HG03565 (cell line): Measurements from ENCODE around the gene CLTB.

Experiments
- ATAC-seq: cut with Tn5 transposase; IDR thresholded peaks from one replicate; pipeline ENCODE4 v1.9.1; 2021; ENCODE audit warnings: mild to moderate bottlenecking, moderate library complexity; ENCODE audit not compliant: unreplicated experiment

Gene CLTB

DNA sequence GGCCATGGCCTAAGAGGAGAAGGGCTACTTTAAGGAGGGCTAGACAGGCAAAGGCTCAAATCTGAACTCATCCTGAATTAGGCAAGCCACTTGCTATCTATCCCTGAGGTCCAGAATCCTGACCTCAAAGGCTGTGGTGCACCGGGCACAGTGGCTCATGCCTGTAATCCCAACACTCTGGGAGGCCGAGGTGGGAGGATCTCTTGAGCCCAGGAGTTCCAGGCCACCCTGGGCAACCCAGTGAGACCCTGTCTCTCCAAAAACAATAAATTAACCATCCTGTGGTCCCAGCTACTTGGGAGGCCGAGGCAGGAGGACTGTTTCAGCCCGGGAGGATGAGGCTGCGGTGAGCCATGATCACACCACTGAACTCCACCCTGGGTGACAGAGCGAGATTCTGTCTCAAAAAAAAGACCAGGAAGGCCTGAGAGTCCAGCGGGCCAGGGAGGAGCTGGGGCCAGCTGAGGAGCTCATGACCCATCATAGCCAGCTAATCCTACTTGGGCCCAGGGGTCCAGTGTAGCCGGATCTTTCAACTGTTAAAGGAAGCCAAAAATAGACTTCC is 31.9 kb downstream of the CLTB start:
- no peak for ATAC-seq

DNA sequence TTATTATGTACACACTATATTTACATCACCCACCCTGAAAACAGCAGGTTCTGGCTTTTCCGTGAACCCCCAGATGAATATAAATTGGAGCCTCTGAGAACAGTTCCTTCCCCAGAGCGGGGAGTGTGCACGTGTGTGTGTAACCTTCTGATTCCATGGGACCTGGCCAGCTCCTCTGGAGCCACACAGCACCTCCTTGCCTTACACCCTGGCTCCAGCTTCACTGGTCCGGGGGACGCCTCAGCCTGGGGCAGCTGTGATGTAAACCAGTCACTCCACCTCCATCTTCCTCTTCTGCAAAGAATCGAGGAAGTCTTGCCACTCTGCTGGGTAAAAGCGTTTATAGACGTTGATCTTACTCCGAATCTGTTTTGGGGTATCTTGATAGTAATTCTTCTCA is 32.4 kb downstream of the CLTB start:
- ATAC-seq, result no peak

DNA sequence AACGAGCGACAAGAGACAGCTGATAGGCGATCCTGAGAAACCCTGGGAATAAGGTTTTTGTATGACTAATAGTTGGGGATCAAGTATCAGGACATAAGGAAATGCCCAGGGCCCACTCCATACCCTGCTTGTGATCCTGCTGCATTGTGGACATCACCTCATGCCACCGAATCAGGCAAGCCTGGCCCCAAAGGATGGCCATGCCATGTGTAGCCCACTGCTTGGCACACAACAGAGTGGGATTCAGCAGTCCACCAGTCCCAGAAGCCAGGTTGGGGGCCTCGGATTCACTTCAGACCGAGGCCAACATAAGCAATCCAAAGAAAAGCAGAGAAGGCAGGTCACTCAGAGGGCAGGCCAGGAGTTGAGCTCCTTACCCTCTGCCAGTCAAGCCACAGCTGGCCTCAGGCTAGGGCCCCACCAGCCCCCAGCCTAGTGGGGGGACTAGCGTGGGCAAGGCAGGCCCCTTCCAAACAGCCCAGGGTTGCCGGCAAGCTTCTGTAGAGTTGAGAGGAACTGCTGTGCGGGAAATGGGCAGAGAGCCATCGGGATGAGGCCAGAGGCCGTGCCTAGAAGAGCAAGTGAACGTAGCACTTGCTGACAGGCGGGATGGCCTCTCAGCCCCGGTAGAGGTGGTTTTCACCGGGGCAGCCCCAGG is 33.0 kb downstream of the CLTB start:
- ATAC-seq, result no peak

DNA sequence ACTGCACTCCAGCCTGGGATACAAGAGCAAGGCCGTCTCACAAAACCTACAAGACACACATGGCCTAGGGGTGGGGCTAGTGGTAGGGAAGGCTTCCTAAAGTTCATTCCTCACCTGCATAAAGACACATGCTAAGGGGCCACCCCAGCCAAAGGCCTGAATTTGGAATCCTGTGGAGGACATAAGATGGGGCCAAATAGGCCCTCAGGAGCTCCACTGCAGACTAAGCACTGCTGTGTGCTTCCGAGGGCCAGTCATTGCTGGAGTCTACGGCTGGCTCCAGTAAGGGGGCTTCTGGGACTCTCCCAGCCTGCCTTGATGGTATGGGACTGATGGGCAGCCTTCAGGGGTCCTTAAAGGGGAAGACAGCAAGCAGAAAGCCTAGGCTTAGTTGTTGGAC is 33.6 kb downstream of the CLTB start:
- ATAC-seq, result no peak

DNA sequence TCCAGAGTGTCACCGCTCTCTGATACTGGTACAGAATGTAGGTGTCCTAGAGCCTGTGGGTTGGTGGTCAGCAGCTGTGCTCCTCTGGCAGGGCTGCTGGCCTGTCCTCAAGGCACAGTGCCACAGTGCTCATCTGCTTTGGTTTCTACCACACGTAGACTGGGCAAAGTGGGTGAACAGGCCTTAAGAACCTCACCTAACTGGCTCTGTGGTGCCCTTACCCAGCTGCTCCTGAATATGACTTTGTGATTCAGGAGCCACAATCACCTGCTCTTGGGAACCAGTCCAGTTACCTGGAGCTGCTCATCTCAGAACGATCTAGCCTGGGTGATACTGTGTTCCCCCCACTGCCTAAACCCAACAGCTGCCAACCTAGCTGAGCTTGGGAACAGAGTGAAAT is 34.4 kb downstream of the CLTB start:
- no peak for ATAC-seq

DNA sequence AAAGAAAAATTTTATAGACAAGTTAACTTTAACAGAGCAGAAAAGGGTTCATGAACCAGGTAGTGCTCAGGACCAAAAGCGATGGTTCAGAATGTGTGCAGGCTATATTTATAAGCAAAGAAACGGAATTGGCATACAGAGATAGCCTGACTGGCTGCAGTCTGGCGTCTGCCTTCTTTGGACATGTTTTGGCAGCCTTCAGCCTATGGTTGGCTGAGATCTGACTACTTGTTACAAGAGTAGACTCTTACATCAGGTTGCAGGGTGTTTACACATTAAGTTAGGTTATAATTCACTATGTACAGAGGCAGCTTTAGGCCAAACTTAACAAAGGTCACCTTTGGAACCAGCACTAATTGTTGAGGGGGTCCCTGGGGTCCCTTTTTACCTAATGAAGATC is 34.9 kb downstream of the CLTB start:
- no peak for ATAC-seq

DNA sequence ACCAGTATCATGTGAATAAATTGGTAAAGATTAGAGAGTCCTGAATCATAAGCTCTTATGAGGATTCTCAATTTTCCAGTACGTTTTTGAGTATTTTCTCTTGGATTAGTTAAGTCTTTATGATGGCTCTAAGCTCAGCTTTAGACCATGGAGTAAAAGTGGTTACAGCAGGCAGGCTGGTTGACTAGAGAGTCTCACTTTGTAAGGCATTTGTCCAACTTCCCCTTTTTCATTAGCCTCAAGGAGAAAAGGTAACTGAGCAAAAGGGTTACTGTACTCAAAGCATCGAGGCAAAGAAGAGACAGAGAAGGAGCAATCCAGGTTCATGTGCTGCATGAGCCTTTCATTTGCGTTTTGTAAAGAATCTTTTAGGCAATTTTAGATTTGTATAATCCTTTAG is 36.5 kb downstream of the CLTB start:
- ATAC-seq, result no peak

DNA sequence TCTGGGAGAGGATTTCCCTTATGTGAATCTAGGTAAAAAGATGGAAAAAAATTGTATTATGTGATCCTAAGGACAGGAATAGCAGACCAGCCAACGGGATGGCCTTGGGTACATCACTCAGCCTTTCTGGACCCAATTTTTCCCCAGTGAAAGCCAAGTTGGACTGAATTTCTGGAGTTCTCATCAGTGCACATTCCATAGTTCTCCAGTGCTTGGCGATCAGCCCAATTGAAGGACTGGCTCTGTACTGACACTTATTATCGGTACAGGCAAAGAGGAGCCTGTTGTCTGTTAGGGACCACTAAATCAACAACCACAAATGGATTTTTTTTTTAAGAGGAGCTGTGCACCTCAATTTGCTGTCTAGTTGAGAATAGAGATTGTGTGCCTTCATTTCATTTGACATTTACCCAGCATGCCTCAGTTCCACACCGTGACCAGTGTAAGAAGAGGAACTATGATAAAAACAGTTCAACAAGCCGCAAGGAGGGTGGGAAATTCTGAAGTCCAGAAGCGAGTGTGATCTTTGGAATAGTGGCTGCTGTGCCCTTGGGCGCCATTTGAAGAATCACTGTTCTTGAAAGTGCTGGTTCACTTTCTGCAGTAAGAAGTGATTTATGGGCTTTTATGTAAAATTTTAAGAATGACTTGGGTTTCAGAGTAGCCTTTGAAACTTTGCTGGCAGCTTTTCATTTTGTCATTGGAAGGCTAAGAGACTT is 43.1 kb downstream of the CLTB start:
- no peak for ATAC-seq

DNA sequence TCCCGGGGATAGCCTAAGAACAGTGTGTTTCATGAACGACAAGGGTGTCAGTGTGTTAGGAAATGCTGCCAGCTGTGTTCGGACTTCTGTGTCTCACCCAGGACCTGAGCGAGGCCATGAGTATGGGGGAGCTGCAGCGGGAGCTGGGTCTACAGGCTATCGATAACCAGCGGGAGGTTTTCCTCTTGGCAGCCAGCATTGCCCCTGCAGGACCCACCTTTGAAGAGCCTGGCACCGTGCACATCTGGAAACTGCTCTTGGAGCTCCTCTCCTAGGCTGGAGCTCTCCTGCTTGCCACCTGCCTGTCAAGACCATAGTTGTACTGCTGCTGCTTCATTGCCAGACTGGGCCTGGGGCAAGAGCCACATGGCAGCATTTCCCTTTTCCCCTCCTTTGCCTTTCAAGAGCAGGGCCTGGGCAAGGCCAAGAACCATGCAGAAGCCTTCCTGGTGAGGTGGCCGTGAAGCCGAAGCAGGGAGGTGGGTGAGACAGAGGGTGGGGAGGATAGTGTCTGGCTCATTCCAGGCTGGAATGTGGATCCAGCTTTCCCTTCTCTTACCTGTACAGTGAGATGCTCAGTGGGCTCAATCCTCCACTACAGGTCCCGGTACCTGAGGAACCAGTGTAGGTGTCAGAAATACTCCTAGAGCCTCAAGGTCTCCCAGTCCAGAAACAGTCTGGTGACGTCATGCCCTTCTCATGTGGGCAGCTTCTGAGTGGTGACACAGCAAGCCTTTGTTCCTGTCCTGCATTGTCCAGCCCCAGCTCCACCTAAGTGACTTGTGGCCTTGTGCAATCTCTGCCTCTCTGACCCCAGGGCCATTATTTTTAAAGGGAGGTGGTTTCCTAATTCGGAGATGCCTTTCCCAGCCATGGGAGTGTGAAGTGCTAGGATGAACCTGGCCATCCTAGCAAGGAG is 44.5 kb downstream of the CLTB start:
- no peak for ATAC-seq

DNA sequence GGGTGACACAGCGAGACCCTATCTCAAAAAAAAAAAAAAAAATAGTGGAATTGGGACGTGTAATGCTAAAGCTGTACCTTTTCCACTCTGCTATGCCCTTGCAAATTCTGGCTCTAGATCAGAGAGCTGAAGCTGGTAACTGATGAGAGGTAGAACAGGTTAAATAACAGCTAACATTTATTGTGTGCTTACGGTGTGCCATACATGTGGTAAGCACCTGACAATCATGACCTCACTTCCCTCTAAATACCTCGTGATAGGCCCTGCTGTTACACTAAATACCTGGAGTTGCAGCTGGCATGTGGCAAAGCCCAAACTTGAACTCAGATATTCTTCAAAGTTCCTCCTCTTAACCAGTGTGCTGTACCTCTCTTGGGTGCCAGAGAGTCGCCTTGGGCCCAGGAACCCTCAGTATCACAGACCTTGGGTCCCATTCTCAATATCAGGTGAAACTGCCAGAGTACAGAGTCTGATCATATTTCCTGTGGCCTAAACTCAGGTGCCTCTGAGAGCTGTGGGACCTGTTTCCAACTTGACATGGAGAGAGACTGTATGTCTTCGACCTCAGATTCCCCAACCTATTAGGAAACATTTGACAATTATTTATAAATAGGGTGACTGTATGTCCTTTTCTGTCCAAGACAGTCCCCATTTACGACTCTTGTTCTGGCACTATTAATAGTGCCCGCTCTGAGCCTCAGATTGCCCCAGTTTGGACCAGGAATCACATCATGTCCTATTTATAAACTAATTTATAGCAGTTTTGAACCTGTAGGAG is 46.2 kb downstream of the CLTB start:
- ATAC-seq, result no peak

DNA sequence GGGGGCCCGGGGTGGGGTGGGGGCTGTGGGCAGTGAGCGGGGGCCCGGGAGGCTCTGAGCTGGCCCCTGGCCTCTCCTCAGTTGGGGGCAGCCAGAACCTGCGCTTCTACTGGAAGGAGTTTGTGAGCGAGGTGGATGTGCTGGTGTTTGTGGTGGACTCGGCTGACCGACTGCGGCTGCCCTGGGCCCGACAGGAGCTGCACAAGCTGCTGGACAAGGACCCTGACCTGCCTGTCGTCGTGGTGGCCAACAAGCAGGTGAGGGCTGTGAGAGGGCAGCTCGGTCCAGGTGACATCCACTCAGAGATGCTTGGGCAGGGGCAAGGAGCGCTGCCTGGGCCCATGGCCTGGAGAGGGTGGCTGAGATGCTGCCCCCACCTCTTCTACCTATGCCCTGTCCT is 47.6 kb downstream of the CLTB start:
- ATAC-seq, result no peak

DNA sequence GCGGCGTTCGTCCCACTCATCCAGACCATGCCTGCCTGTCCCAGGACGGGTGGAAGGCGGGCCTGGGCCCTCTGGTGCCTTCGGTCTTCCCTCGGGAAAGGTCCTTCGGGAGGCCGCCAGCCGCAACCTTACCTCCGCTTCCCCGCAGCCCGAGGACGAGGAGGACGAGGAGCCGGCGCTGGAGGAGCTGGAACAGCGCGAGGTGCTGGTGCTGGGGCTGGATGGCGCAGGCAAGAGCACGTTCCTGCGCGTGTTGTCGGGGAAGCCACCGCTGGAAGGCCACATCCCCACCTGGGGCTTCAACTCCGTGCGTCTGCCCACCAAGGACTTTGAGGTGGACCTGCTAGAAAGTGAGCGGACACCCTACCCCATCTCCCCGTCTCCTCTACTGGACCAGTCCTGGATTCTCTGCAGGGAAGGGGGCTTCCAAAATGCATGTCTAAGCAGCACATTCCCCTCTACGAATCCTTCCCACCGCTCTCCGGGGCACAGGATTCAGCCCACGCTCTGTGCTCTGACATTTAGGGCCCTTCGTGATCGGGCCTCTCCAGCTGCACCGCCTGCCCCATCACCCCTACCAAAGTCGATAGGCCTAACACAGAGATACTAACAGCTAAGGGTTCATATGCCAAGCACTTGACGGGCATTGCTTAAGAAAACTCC is 50.0 kb downstream of the CLTB start:
- ATAC-seq, result no peak

DNA sequence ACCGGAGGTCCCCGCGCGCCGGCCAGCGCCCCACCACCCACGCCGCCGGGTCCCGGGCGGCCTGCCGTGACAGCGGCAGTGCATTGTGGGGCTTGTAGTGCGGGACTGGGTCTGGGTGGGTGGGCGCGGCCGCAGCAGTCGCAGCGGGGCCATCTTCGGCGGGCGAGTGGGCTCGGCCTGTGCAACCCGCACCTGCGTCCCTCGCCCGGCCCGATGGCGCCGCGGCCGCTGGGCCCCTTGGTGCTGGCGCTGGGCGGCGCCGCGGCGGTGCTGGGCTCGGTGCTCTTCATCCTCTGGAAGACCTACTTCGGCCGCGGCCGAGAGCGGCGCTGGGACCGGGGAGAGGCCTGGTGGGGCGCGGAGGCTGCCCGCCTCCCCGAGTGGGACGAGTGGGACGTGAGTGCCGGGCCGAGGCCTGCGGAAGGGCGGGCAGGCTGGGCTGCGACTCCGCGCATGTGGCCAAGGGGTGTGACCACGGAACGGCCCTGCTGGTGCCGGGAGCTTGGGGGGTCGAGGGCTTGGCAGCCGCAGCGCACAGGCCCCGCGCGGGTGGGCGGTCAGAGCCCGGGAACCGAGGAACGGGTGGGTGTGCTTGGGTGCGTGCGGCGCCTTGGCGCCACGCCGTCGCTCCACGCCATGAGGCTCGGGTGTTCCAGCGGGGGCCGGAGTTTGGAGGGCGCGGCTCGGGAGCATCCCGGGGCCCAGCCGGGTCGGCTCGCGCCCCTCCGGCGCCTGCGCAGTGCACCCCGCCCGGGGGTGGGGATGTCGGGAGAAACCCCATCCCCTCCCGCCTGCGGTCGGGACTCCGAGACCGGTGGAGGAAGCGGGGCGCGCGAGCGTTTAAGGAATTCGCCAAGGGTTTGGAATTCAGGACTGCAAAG is 50.7 kb downstream of the CLTB start, which contains the start of gene ARL10:
Gene ARL10 (plus strand): TSS at position 137 of the 881 bp plus-strand sequence. CDS start 77 bp downstream, at position 214.
- ATAC-seq, result no peak

DNA sequence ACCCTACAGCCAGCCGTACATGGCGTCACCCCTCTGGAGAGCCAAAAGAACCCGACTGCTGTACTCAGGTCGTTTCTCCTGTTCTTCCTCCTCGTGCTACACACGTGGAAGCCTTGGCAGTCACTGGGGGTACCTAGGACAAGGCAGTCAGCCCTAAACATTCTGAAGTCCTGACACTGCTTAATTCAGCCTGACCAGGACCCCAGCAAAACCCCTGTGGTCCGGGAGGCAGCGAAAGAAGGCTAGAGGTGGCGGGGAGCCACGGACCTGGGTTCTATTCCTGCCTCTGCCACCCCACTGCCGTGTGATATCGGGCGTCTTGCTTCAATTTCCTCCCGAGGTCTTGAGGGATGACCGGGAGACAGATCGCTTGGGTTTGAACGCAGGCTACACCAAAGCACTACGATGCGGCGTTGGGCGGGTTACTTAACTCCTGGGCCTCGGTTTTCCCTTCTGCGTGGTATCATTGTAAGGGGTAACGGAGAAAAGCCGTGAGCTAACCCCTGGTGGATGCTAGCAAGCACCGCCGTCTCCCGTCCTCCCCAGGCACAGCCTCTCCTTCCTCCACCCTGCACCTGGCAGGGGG is 51.5 kb downstream of the CLTB start:
- no peak for ATAC-seq

DNA sequence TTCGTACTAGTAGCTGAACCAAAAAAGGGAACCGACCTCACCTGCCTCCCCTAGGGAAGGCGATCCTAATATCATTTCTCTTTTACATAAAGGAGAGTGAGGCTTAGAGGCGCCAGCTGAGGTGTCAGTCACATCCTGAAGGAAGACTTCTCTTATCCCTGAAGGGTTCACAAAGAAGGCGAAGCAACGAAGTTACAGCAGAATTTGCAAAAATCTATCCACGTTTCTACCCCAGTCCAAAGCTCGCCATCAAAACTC is 54.2 kb downstream of the CLTB start:
- peak; percentile 7 for ATAC-seq

DNA sequence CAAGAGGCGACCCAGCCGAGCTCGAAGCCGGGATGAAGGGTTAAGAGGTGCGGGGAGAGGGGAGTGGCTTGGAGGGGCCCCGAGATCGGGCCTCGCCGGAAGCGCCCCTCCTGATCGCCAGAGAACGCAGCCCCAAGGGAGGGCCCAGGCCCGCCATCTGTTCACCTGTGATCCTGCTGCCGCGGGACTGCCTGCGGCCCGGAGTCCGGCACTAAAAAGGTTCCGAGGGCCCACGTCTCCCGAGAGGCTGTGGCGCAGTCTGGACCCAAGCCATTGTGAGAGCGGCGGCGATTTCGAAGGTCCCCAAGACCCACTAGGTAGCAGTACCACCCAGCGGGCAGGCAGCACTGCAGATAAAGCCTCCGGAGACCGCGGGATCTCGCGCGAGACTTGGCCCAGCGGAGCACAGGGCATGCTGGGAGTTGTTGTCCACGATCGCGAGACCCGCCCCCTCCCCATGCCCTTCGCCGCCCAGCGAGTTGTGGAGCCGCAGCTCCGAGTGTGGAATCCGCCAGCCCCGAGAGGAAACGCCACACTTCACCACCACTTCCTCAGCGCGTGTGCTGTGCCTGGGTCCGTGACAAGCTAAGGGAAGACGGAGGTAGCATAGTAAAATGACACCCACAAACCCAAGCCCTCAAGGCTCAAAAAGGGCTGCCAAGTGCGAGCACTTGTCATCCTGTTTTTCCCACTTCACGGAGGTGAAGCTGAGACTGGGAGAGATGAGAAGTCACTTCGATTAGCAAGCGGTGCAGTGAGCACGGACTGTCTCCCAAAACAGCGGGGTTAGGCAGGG is 54.7 kb downstream of the CLTB start, which contains the start of gene KIAA1191:
Gene KIAA1191 (minus strand): TSS at position 328 of the 796 bp plus-strand sequence. CDS start 2,256 bp downstream, outside the sequence.
- ATAC-seq, result peak; percentile 77

DNA sequence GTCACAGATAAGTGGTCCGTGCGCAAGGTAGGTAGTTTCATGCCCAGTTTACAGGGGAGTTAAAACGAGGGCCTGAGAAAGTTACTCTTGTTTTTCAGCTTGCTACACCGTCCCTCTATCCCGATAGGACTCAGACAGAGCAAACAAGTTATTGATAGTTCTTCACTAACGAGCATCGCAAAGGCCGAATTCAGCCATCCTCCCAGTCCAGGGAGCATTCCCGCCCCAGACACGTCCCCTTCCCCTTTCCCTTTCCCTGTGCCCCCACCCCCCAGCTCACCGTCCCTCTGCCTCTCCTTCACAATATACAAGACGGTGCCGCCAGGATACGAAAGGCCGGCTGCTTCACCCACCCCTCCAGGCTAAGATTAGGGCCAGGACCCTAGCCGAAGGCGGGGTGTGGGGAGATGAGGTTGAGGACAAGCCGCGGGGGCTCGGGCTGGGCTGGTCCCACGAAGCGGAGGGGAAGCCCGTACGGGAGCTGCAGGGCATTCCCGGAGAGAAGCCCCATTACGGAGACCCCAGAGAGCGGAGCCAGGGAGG is 55.4 kb downstream of the CLTB start:
- ATAC-seq, result no peak

DNA sequence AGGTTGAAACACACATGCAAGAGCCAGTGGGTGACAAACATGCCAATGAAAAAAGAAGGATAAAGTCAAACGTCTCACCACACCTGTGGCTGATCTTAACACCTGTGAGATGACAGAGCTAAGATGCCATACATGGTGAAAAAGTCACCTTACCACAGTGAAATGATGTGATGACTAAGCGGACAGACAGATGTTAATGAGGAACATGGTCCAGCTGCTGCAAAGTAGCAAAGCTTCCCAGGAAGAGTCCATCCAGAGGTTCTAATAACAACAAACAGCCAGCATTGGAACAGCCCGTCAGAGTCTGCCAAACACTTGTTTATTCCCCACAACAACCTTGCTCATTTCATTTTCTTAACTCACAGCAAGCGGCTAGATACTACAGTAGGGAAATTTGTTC is 56.7 kb downstream of the CLTB start:
- ATAC-seq, result no peak
